ENCODE results near the gene C20orf204.

The C20orf204 gene

DNA sequence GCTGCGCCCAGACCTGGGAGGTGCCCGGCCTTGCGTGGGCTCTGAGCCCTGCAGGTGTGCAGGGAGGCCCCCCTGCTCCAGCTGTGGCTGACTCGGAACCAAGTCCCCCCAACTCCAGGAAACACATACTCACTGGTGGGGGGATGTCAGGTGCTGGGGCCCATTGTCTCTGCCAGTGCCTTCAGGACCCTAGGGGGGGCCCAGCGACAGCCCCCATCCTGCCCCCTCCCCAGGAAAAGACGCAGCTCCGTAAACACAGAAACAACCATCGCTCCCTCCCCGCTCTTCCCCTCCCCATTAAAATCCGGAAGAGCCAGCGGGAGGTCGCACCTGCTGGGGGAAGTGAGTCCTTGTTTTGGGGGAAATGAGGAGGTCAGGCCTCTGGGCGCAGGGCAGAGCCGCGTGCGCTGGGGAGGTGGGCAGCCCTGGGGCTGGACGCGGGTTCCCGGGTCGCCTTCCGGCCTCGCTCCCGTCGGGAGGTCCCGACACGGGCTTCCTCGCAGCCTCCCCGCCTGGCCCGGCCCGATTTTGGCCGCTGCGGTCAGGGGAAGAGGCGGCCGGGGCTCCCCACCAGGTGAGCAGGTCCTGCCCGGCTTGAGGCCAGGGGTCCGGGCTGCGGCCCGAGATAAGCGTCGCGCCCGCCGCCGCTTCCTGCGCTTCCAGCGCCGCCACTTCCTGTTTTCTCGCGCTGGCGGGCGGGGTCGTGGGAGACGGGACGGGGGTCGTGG, 6.2 kb downstream of the C20orf204 start:
- no peak for DNase-seq (ENCODE audit: low spot score)

DNA sequence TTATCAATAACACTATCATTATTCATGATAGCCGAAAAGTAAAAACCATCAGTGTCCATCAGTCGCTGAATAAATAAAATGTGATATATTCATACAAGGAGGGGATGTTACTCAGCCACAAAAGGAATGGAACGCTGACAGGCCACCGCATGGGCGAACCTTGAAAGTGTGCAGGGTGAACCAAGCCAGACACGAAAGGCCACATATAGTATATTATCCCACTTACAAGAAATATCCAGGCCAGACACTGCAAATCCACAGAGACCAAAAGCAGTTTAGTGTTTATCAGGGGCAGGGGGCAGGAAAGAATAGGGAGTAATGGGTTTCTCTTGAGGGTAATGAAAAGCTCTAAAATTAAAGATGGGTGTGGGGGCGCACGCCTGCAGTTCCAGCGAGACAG, 7.8 kb downstream of the C20orf204 start:
- DNase-seq (ENCODE audit: low spot score) = no peak

DNA sequence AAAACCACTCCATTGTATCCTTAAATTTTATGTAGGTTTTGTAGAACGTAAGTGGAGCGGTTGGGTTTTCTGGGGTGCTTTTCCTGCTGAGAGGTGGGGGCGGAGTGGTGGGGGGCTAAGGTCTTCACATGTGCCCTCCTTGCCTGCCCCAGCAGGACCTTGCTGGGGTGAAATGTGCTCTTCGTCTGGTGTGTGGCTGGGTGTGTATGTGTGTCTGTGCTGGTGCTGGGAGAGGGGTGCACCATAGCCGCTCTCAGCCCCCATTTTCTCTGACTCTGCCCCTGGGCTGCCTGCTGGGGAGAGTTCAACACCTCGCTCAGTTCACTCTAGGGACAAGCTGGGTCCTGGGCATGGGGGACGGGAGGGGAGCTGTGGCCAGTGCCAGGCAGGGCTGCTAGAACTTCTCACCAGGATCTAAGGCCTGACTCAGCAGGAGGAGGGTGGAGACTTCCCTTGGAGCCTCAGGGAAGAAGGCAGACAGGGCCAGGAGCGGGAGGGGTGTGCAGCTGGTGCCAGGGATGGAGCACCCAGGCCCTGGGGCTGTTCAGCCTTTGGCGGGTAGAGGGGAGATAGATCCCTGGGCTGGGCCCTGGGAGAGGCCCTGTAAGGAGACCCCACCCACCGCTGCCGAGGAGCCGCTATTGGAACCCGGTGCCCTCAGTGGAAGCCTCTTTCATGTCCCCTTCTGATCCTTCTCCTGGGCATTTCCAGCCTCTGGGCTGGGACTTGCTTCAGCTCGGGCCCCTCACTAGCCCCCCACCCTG, 8.7 kb downstream of the C20orf204 start:
- DNase-seq (ENCODE audit: low spot score) = no peak

DNA sequence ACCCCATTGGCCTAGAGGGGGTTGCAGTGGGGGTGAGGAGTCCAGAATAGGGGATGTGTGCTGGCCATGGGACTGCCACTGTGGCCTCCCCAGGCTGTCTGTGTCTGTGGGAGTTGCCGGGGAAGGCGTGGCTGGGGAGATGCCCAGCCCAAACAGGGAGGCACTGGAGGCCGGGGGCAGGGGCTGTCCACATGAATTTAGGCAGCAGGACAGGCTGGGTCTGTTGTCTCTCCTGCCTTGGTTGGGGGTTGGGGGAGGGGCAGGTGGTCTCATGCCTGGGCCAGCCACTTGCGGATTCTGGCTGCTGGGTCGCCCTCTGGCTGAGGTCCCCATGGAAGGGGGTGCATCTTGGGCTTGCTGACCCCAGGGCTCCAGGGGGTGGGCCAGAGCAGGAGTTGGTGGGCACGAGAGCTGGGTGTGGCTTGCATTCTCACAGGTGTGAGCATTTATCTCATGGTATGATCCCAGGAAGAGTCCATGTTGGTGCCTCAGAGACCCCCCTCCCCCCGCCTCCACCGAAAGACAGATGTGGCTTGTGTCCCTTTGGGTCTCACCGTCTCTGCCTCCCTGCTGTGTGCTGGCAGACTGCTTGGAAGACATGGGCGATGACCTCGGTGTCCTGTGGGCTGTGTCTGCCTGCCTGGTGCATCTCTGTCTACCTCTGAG, 9.5 kb downstream of the C20orf204 start:
- no peak for DNase-seq (ENCODE audit: low spot score)

DNA sequence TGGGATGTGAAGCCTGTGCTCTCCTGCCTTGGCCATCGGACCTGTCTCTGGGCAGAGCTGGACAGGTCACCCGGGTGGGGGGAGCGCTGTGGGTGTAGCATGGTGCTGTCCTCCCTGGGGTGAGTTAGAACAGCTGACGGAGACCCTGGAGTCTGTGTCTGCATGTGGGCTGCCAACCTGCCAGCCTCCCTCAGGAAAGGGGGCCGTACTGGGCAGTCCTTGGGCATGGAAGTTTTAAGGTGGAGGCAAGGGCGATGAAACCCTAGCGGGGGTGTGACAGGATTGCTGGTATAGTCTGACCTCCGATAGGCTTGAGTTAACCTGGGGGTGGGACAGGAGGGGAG, 11.0 kb downstream of the C20orf204 start:
- no peak for DNase-seq (ENCODE audit: low spot score)

DNA sequence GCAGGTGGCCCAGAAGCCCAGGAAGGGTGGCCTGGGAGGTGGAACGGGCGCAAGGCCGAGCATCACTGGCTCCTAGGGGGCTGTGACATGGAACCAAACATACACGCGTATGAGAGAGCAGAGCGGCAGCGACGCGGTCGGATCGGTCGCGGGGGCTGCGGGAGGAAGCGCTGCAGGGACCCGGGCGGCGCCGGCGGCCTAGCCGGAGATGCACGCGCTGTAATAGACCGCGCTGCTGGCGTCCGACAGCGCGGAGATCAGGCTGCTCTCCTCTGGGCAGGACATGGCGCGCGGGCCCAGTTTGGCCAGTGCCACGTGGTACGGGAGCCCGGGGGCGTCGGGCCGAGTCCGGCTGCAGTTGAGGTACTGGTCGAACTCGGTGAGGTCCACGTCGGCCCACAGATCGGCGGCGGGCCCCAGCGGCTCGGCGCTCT, 12.0 kb downstream of the C20orf204 start:
- no peak for DNase-seq (ENCODE audit: low spot score)

DNA sequence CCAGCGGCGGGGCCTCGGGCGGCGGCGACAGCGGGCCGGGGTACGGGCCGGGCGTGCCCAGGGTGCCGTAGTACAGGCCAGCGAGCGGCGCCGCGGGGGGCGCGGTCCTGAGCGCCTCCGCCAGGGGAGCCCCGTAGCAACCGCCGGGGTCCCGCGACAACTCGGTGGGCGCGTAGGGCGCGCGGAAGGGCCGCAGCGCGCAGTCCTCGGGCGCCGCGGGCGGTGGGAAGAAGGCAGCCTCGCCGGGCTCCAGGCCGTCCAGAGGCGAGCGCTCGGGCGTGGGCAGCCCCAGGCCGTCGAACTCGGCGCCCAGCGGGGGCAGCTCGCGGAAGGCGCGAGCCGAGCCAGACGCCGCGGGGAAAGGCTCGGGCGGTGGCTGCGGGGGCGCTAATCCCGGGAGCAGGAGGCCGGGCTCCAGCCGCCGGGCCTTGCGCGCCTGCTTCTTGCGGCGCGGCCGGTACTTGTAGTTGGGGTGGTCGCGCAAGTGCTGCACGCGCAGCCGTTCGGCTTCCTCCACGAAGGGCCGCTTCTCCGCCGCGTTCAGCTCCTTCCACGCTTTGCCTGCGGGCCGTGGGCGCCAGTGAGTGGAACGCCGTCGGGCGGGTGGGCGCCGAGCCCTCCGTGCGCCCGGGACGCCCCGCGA, 12.5 kb downstream of the C20orf204 start:
- no peak for DNase-seq (ENCODE audit: low spot score)

DNA sequence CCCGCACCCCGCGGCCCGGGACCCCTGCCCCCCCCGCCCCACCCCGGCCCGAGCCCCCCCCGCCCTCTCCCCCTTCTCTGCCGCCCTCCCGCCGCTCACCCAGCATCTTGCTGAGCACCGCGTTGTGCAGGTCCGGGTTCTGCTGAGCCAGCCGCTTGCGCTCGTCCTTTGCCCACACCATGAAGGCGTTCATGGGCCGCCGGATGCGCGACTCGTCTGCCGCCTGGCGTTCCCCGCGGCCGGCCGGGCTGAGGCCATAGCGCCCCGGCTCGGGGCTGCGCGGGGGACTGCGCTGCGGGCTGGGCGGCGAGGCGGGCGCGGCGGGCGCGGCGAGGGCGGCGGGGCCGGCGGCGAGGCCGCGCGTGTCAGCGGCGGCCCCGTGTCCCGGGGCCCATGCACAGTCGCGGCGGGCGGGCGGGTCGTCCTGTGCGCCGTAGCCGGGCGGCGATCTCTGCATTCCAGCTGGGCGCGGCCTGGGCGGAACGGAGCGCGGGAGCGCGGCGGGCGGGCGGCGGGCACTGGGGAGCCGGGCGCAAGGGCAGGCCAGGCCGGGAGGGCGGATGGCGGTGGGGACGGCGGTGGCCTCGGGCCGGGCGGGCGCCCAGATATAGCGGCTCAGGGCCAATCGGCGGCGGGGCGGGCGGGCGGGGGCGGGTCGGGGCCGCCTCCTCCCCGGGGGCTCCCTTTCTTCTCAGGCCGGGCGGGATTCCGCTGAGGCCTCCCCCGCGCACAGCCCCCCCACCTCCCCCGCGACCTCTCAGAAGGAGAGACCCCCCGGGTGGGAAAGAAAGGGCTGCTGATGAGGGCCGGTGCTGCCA, 13.3 kb downstream of the C20orf204 start, which contains the start of gene SOX18:
TSS of gene SOX18 (minus strand) at position 580 of the 818 bp plus-strand sequence. CDS start at position 457, 123 bp downstream.
- peak; percentile 65 for DNase-seq (ENCODE audit: low spot score)

DNA sequence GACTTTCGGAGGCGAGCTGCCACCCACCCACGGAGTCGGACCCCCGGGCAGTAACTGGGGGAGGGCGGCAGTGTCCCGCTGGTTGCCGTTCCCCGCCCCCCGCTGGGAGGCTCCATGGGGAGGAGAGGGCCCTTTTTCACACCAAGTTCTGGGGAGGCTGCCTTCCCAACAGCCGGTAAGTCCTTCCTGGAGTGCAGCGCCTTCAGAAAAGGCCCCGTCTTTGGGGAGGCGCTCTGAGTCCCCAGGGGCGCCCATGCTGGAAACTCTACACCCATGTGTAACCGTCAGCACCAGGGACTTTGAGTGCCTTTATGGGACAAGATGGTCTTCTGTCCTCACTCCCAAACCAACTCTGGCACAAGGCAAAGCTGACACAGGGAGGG, 13.9 kb downstream of the C20orf204 start:
- no peak for DNase-seq (ENCODE audit: low spot score)

DNA sequence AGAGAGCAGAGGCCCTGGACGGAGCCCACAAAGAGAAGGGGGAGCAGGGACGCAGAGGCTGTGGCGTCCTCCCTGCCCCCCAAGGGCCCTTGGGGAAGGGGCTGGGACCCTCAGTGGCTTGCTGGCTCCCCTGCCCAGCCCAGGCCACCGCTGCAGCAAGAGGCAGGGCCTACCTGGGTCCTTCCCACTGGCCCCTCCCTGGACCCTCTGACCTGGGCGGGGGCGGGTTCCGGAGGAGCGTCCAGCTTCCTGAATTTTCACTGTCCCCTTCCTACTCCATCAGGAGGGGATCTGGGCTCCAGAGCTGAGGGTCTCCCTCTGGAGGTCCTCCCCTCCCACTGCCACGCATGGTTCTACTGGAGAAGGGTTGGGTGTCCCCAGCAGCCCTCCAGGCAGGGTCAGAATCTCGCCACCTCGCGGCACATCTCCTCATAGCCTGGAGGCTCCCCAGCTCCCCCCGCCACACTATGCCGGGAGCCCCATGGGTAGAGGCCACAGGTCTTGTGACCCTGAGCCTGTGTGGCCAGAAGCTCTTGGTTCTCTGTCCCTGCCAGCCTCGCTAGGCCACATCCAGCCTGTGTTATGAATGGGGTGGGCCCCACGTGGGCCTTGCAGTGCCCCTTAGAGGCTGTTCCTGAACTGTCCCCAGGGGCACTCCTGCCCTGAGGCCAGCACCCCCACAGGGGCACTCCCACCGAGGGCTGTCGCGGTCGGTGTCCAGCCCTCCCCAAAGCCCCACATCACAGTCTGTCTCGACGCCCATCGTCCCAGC, 14.5 kb downstream of the C20orf204 start:
- no peak for DNase-seq (ENCODE audit: low spot score)

DNA sequence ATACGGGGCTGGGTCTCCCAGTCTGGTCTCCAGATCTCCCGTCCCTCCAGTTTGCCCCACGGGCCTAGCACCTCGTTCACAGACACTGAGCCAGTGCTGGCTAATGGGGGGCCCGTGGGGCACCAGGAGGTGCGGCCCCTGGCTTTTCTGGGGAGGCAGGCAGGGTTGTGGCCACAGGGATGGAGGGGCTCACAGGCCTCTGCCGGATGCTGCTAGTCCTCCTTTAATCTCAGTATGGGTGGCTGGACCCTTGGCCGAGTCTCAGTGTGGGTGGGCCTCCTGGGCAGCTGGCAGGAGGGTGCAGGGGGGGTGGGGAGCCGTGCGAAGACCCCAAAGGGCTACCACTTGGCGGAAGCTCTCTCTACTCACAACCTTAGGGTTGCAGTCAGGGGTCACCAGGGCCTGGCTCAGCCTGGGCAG, 15.1 kb downstream of the C20orf204 start:
- DNase-seq (ENCODE audit: low spot score) = no peak

DNA sequence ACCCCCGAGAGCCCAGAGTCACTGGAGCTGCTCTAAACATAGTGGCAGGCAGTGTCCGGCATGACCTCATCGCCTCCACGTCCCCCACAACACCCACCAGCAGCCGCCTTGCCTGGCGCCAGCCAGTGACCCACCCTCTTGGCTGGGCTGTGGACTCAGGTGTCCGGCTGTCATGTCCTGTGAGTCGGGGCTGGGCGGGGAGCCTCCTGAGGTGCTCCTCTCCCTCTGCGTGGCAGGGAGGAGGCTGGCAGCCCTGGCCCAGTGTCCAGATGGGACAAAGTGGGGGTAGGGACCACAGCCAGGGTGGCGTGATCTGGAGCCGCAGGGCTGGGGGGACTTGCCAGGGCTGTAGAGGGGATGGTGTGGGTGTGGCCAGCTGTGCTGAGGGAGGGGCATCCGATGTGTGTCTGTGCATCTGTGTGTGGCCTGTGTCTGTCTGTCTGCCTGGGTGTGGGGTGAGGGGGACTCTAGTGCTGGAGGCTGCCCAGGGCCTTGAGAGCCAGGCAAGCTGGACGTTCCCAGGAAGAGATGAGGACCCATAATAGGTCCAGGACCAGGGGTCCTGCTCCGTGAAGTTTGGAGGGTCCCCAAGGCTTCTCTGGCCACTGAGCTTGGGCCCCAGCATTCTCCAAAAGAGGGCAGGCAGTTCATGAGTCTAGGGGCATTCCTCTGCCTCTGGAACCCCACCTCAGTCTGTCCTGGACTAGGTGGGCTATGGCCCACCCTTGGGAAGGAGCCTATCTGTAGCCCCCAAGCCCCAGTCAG, 15.8 kb downstream of the C20orf204 start:
- no peak for DNase-seq (ENCODE audit: low spot score)

DNA sequence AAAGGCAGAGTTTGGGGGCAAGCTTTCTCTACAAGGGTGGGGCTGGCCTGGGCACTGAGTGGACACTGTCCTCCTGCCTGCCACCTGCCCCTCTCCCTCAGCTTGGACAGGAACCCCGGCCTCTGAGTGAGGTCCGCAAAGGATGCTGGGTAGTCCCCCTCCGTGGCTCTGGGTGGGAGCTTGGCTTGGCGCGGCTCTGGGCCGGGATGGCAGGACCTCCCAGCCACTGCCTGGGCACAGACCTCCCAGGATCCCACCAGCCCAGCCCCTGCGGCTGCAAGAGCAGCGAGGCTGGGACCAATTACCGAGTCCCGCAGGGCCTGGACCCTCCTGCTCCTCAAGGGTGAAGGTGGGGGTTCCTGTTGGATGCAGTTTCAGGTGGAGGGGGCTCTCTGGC, 16.3 kb downstream of the C20orf204 start:
- no peak for DNase-seq (ENCODE audit: low spot score)

DNA sequence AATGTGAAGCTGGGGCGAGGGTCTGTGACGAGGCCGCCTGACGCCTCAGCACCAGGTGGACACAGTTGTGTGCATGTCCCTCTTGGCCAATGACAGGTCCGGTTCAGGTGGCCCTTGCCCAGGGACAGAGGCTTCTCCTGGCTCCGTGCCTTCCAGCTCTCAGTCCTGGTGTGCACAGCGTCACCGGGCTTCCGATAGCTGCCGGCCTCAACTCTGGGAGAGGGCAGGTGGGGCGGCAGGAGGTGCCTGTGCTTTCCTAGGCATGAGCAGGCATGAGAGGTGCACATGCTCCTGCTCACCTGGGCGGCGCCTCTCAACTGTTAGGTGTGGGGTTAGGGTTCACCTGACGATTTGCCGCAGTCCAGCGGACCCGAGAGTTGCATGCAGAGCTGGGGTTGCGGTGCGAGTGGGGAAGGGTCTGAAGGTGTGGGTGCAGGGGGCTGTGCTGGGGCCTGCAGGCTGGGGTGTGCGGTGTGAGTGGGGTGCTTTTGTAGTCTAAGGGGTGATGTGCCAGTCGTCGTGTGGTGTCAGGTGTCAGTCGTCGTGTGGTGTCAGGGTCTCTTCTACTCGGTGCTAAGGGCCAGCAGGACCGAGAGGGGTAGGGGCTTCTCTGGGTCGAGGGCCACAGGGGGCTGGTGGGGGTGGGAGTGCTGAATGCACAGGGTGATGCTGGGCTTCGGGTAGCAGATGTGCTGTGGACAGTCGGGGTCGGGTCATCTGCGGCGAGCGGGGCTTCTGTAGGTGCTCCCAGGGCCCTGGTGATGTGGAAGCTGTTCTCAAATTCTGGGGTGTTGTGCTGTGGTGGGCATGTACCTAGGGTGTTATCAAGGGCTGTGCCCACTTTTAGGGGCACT, 17.2 kb downstream of the C20orf204 start:
- DNase-seq (ENCODE audit: low spot score) = no peak

DNA sequence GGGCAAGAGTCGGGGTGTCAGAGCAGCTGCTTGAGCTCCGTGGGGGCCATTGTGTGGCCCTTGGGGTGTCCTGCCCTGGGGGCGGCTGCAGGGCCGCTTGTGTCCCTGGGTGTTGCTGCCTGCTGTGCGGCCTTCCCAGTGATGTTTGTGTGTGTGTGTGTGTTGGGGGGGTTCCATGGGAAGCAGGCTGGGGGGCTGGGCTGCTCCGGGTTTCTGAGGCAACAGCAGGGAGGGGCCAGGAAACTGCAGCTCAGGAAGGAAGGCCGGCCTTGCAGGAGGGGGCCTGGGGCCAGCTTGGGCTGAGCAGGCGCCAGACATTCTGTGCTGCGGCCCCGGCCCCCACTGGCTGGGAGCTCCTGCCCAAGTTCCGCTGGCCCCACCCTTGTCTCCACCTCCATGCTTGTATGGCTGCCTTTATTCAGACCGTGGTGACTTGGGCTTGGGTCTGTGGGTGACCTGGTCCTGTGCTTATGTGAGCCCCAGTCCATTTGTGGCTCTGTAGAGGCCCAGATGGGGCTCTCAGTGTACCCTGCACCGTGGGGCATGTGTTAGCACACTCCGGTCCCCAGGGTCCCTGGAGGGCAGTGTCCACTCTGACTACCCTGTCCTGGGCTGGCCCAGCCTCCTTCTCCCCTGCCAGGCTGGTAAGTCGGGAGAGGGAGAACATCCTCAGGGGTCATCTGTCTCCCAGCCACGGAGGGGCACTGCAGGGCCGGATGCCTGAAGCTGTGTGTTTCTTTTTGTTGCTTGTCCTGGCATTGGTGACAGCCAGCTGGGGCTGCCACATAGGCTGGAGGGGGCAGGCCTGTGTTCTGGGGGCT, 18.1 kb downstream of the C20orf204 start:
- peak; percentile 66 for DNase-seq (ENCODE audit: low spot score)

DNA sequence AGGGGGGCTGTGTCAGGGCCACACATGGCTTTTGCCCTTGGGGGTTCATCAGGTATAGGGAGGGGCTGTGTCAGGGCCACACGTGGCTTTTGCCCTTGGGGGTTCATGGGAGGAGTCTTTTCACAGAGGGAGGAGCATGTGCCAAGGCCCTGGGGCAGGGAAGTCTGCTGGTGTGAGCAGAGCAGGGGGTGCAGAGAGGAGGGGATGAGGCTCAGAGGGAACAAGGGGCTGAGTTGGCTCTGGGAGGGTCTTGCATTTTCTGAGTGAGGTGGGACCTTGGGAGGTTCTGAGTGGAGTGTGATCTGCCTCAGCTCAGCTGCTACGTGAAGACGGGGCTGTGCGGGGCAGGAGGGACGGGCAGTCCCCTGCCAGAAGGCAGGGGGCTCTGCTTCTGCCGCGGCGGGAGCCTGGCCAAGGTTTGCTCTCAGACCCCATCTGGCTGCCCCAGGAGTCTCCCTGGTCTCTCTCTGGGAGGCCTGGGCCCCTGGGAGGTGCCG, 19.5 kb downstream of the C20orf204 start:
- DNase-seq (ENCODE audit: low spot score) = no peak

DNA sequence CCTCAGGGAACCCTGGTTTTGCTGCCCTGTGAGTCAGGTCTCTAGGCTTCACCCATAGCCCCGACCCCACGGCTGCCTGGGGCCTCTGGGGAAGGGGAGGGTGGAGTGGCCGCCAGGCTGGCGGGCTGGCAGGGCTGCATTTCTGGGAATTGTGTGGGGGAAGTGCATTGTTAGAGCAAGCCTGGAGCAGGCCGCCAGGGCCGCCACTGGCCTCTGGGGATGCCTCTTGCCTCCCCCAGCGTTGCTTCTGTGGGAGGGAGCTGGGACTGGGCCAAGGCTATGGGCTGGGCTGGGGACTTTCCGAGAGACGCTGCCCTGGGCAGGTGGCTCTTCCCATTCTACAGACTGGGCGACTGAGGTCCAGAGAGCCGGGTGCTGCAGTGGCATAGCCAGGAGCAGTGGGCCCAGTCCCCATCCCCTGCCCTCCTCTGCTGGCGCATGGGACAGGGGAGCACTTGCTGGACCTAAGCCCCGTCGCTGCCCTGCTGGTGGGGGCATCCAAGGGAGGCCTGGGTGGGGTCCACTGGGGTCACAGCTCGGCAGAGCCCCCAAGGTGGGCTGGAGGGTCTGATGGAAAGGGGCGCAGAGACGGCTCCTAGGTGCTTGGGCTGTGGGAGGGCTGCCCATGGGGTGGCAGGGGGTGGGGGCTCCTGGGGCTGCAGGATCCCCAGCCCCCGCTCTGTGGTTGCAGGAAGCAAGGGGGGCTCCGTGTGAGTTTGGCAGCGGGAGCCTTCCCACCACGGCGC, 20.1 kb downstream of the C20orf204 start:
- DNase-seq (ENCODE audit: low spot score) = no peak

DNA sequence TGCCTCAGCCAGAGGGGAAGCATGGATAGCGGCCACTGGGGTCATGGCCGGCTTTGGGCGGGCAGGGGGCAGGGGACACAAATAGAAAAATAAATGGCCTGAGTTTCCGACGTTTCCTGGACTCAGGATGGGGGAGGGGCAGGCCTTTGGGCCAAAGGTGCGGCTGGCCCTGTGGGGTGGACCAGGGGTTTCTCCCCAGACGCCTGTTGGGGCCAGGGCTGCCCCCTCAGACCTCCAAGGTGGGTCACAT, 20.6 kb downstream of the C20orf204 start:
- no peak for DNase-seq (ENCODE audit: low spot score)

Data from HuH-7.5 (cell line).